ENCODE data around the gene FGR.

The FGR gene

GRCh38 chr1:27566462-27567145 is 68.4 kb downstream of the FGR start:
- DNase-seq (ENCODE audit: low spot score) = no peak

- DNase-seq (ENCODE audit: low spot score) = no peak
Observed at GRCh38 chr1:27564710-27565649, 70.0 kb downstream of the FGR start.

GRCh38 chr1:27563591-27564471 is 71.2 kb downstream of the FGR start:
- DNase-seq (ENCODE audit: low spot score) = peak; percentile 57

- no peak for DNase-seq (ENCODE audit: low spot score)
Observed at GRCh38 chr1:27563341-27563590, 71.7 kb downstream of the FGR start.

- DNase-seq (ENCODE audit: low spot score) = no peak
Observed at GRCh38 chr1:27562534-27563340, 72.2 kb downstream of the FGR start.
